ENCODE results near the gene ANKRD26. TPM values are rescaled to one million over a fixed set of nuclear protein-coding genes. Genes with fewer than 3 reads are reported as not detected.

Gene ANKRD26
- total and polyA plus RNA-seq, 2 of the 13 experiments (the other 11 are each of a cell fraction or from before 2014, with no cell fraction given): 1.5 to 9.6 TPM

- 0 out of 2 replicates have a peak, but pooled peaks have one; percentile 20 for TF ChIP-seq FOXP4 (CRISPR knock-in tag; IDR thresholded peaks at IDR 0.05)
- TF ChIP-seq MTA3 (CRISPR knock-in tag; IDR thresholded peaks at IDR 0.05): no peak
- no peak for TF ChIP-seq NKX3-1 (CRISPR knock-in tag; IDR thresholded peaks at IDR 0.05)
- no peak for TF ChIP-seq TEAD3 (CRISPR knock-in tag; optimal IDR thresholded peaks at IDR 0.05; ENCODE audit: borderline replicate concordance)
- no peak for TF ChIP-seq ZNF20 (CRISPR knock-in tag; IDR thresholded peaks at IDR 0.05)
- TF ChIP-seq NFAT5 (CRISPR knock-in tag; IDR thresholded peaks at IDR 0.05): peak; percentile 54
- TF ChIP-seq SYNCRIP (IDR thresholded peaks at IDR 0.05; ENCODE audit: insufficient read depth, low read depth, low read length): no peak
- 0 out of 2 replicates have a peak, but pooled peaks have one; percentile 31 for TF ChIP-seq ZNF878 (CRISPR knock-in tag; IDR thresholded peaks at IDR 0.05)
- TF ChIP-seq REXO4 (CRISPR knock-in tag; IDR thresholded peaks at IDR 0.05; ENCODE audit: borderline replicate concordance): no peak
- TF ChIP-seq ARHGAP35 (CRISPR knock-in tag; IDR thresholded peaks at IDR 0.05; ENCODE audit: borderline replicate concordance): no peak
- no peak for TF ChIP-seq AFF4 (CRISPR knock-in tag; IDR thresholded peaks at IDR 0.05)
- no peak for TF ChIP-seq MTA1 (CRISPR knock-in tag; IDR thresholded peaks at IDR 0.05; ENCODE audit: borderline replicate concordance)
- TF ChIP-seq ZNF260 (CRISPR knock-in tag; IDR thresholded peaks at IDR 0.05; ENCODE audit: borderline replicate concordance, low read depth): no peak
- TF ChIP-seq NFYC (CRISPR knock-in tag; IDR thresholded peaks at IDR 0.05): no peak
- TF ChIP-seq BHLHE40 (IDR thresholded peaks at IDR 0.05; ENCODE audit: low read length): no peak
- no peak for TF ChIP-seq ZNF17 (CRISPR knock-in tag; IDR thresholded peaks at IDR 0.05)
- no peak for TF ChIP-seq MED13 (CRISPR knock-in tag; IDR thresholded peaks at IDR 0.05)
Measured at GRCh38 chr10:27099916-27100812, at the start of gene ANKRD26 (continued).
